HEK293T (cell line): Measurements from ENCODE around the gene GALM.

ENCODE experiments used
- BHLHE40 ChIP-seq: fragments of 450-650 bp; IDR thresholded peaks from 2 replicates; pipeline ENCODE4 v1.6.1; 2016; ENCODE audit warnings: mild to moderate bottlenecking, moderate library complexity, borderline replicate concordance
- CTBP1 ChIP-seq: fragments of 450-650 bp; IDR thresholded peaks from 2 replicates; pipeline ENCODE4 v1.6.1; 2016; ENCODE audit warnings: borderline replicate concordance
- ELF4 ChIP-seq: fragments of 450-650 bp; IDR thresholded peaks from 2 replicates; pipeline ENCODE4 v1.6.1; 2017; ENCODE audit warnings: antibody characterized with exemption
- FOXA1 ChIP-seq: fragments of 450-650 bp; IDR thresholded peaks from 2 replicates; pipeline ENCODE4 v1.6.1; 2016; ENCODE audit warnings: mild to moderate bottlenecking
- FOXK2 ChIP-seq: fragments of 450-650 bp; IDR thresholded peaks from 2 replicates; pipeline ENCODE4 v1.6.1; 2016; ENCODE audit warnings: mild to moderate bottlenecking
- FOXM1 ChIP-seq: fragments of 450-650 bp; IDR thresholded peaks from 2 replicates; pipeline ENCODE4 v1.6.1; 2017; ENCODE audit warnings: mild to moderate bottlenecking, borderline replicate concordance
- HDGF ChIP-seq: fragments of 450-650 bp; IDR thresholded peaks from 2 replicates; pipeline ENCODE4 v1.6.1; 2017; ENCODE audit warnings: antibody characterized with exemption, borderline replicate concordance
- L3MBTL2 ChIP-seq: fragments of 450-650 bp; conservative IDR thresholded peaks from 2 replicates; pipeline ENCODE4 v1.6.1; 2016; ENCODE audit warnings: mild to moderate bottlenecking
- NFRKB ChIP-seq: fragments of 450-650 bp; IDR thresholded peaks from 2 replicates; pipeline ENCODE4 v1.6.1; 2016; ENCODE audit warnings: mild to moderate bottlenecking, moderate library complexity
- PKNOX1 ChIP-seq: fragments of 450-650 bp; IDR thresholded peaks from 2 replicates; pipeline ENCODE4 v1.6.1; 2016
- SP1 ChIP-seq: fragments of 450-650 bp; IDR thresholded peaks from 2 replicates; pipeline ENCODE4 v1.6.1; 2017
- TARDBP ChIP-seq: fragments of 450-650 bp; IDR thresholded peaks from 2 replicates; pipeline ENCODE4 v1.6.1; 2016
- ZNF384 ChIP-seq: fragments of 450-650 bp; IDR thresholded peaks from 2 replicates; pipeline ENCODE4 v1.6.1; 2016

- TF ChIP-seq L3MBTL2 (no peak), SP1 (no peak), PKNOX1 (no peak), HDGF (no peak), FOXM1 (no peak), NFRKB (no peak), FOXK2 (no peak), FOXA1 (no peak), TARDBP (no peak), CTBP1 (no peak), BHLHE40 (no peak), ZNF384 (no peak), ELF4 (no peak)
These were observed 112.8 kb downstream of the GALM start for GRCh38 chr2:38778687-38779082.
